HFFc6 (cell line): ENCODE results near the gene GPR35. TPM values are rescaled to one million over a fixed set of nuclear protein-coding genes. Genes with fewer than 3 reads are reported as not detected.
"Not testable (repeated sequence)": the region's sequence is repeated elsewhere in the genome, so short reads cannot be mapped to it uniquely, and the experiment has no call there.

Experiments used
- DNase-seq: peaks from one replicate; pipeline ENCODE4 v3.0.0-alpha.2; 2018
- H3K27ac Mint-ChIP-seq: 2 replicates; pipeline ENCODE4 v1.8.0; 2020; ENCODE audit warnings: mild to moderate bottlenecking, mixed read lengths
- H3K27me3 Mint-ChIP-seq: 2 replicates; pipeline ENCODE4 v1.8.0; 2021; ENCODE audit warnings: mild to moderate bottlenecking, moderate library complexity, mixed read lengths; ENCODE audit not compliant: insufficient read depth
- H3K36me3 Mint-ChIP-seq: 2 replicates; pipeline ENCODE4 v1.8.0; 2021; ENCODE audit warnings: low read depth, mixed read lengths
- H3K4me1 Mint-ChIP-seq: 2 replicates; pipeline ENCODE4 v1.8.0; 2020; ENCODE audit warnings: low read depth, mixed read lengths
- H3K4me3 Mint-ChIP-seq: 2 replicates; pipeline ENCODE4 v1.8.0; 2020; ENCODE audit warnings: mild to moderate bottlenecking, moderate library complexity, mixed read lengths
- H3K9me3 Mint-ChIP-seq: 2 replicates; pipeline ENCODE4 v1.8.0; 2020; ENCODE audit warnings: mild to moderate bottlenecking, mixed read lengths
- CTCF ChIP-seq: fragments of 200-600 bp; sonication (generic); IDR thresholded peaks from 2 replicates; pipeline ENCODE4 v1.5.0; 2021; ENCODE audit warnings: antibody characterized with exemption, mild to moderate bottlenecking
- total RNA-seq, 6 experiments: library from RNA; stranded (reverse); fragmentation: NEBNext Ultra II Directional; extraction: Animal tissue kit (Norgen Biotek cat#: 25700); gene quantifications; 2 replicates in 1 of 6; 3 replicates in 5 of 6; pipeline ENCODE4 v1.2.3, GENCODE V29; 2021

Gene GPR35
- total RNA-seq, 6 experiments from 2014 or later: 0.11 to 0.28 (median 0.14) TPM; not detected in 3

GRCh38 chr2:240672701-240673190 is 47.5 kb downstream of the GPR35 start:
- Mint-ChIP-seq H3K9me3 (no peaks in the 10 kb centered on the region), H3K27me3 (peaks cover 39% of the 10 kb centered on the region), H3K4me3 (no peak overlapping the region), H3K36me3 (no peaks in the 10 kb centered on the region), H3K4me1 (no peaks in the 10 kb centered on the region), H3K27ac (no peak overlapping the region)
- DNase-seq: no peak
- no peak for TF ChIP-seq CTCF

GRCh38 chr2:240674461-240675184 is 49.3 kb downstream of the GPR35 start:
- H3K9me3 Mint-ChIP-seq, H3K4me1 Mint-ChIP-seq, DNase-seq, H3K4me3 Mint-ChIP-seq, H3K36me3 Mint-ChIP-seq, H3K27ac Mint-ChIP-seq: not testable (repeated sequence)
- H3K27me3 Mint-ChIP-seq: peaks cover 26% of the 10 kb centered on the region

GRCh38 chr2:240675345-240675744 is 50.1 kb downstream of the GPR35 start:
- H3K4me3 Mint-ChIP-seq, H3K36me3 Mint-ChIP-seq, H3K27ac Mint-ChIP-seq, DNase-seq, H3K9me3 Mint-ChIP-seq, H3K4me1 Mint-ChIP-seq: not testable (repeated sequence)
- peaks cover 20% of the 10 kb centered on the region for H3K27me3 Mint-ChIP-seq

GRCh38 chr2:240678043-240678442 is 52.8 kb downstream of the GPR35 start:
- not testable (repeated sequence) for H3K36me3 Mint-ChIP-seq, H3K4me3 Mint-ChIP-seq, DNase-seq, H3K27ac Mint-ChIP-seq, H3K9me3 Mint-ChIP-seq, H3K27me3 Mint-ChIP-seq, H3K4me1 Mint-ChIP-seq

- H3K4me3 Mint-ChIP-seq, H3K4me1 Mint-ChIP-seq, DNase-seq, H3K27me3 Mint-ChIP-seq, H3K9me3 Mint-ChIP-seq, H3K36me3 Mint-ChIP-seq, H3K27ac Mint-ChIP-seq: not testable (repeated sequence)
Measured at GRCh38 chr2:240678909-240679308, 53.6 kb downstream of the GPR35 start.

- not testable (repeated sequence) for H3K27me3 Mint-ChIP-seq, H3K4me3 Mint-ChIP-seq, DNase-seq, H3K36me3 Mint-ChIP-seq, H3K27ac Mint-ChIP-seq, H3K4me1 Mint-ChIP-seq, H3K9me3 Mint-ChIP-seq
Measured at GRCh38 chr2:240680185-240680584, 54.9 kb downstream of the GPR35 start.

Other genes with a start within 250 kb of the GPR35 start
- 100 to 1,000 TPM; 315 to 403 (median 350) TPM for gene GPC1, start 189.8 kb upstream of the GPR35 start, total RNA-seq
- gene ANKMY1, start 67.5 kb upstream of the GPR35 start, total RNA-seq: 1 to 10 TPM; 4.4 to 5.6 (median 5.2) TPM
- gene DUSP28, start 65.1 kb upstream of the GPR35 start, total RNA-seq: 1 to 10 TPM; 3.1 to 5.0 (median 4.3) TPM
- gene RNPEPL1, start 57.0 kb upstream of the GPR35 start, total RNA-seq: 10 to 100 TPM; 36.9 to 48.5 (median 43.3) TPM
- 10 to 100 TPM; 13.9 to 20.5 (median 15.0) TPM for gene CAPN10, start 38.7 kb upstream of the GPR35 start, total RNA-seq
- gene AQP12B, start 57.4 kb downstream of the GPR35 start, total RNA-seq: not detected
- gene AQP12A, start 66.4 kb downstream of the GPR35 start, total RNA-seq: not detected
- gene KIF1A, start 194.7 kb downstream of the GPR35 start, total RNA-seq: not detected
- not detected for gene AGXT, start 243.3 kb downstream of the GPR35 start, total RNA-seq